ENCODE results near the gene PHTF2.

GRCh38 chr7:77826300-77826699 is 27.7 kb downstream of the PHTF2 start:
- TF ChIP-seq CTCF (IDR thresholded peaks at IDR 0.05; ENCODE audit: low read length) (no peak), EZH2 (IDR thresholded peaks at IDR 0.05; ENCODE audit: borderline replicate concordance, low read length) (no peak)
